Neural progenitor cell (in vitro differentiated cells): ENCODE measurements around the gene NEB. TPM values are rescaled to one million over a fixed set of nuclear protein-coding genes. Genes with fewer than 3 reads are reported as not detected.

Experiments
- DNase-seq: peaks from one replicate; pipeline ENCODE4 v3.0.0-alpha.2; 2016; ENCODE audit warnings: low spot score
- H2AFZ ChIP-seq: fragments of 200-600 bp; sonication (generic); replicated peaks from 2 replicates; pipeline ENCODE4 v1.6.1; 2016; ENCODE audit warnings: antibody characterized with exemption
- H3F3A ChIP-seq: fragments of 200-600 bp; sonication (generic); 2 replicates; pipeline ENCODE4 v1.6.1; 2016; ENCODE audit warnings: antibody characterized with exemption, low read depth
- H3K27ac ChIP-seq: fragments of 200-600 bp; sonication (generic); 2 replicates; pipeline ENCODE4 v1.5.1; 2016; ENCODE audit warnings: mild to moderate bottlenecking
- H3K27me3 ChIP-seq: fragments of 200-600 bp; sonication (generic); 2 replicates; pipeline ENCODE4 v1.6.1; 2016; ENCODE audit warnings: mild to moderate bottlenecking, moderate library complexity
- H3K36me3 ChIP-seq: fragments of 200-600 bp; sonication (generic); 2 replicates; pipeline ENCODE4 v1.5.1; 2016
- H3K4me1 ChIP-seq: fragments of 200-600 bp; sonication (generic); 2 replicates; pipeline ENCODE4 v1.6.1; 2016; ENCODE audit warnings: mixed run types
- H3K4me2 ChIP-seq: fragments of 200-600 bp; sonication (generic); 2 replicates; pipeline ENCODE4 v1.6.1; 2016
- H3K4me3 ChIP-seq: fragments of 200-600 bp; sonication (generic); 2 replicates; pipeline ENCODE4 v1.5.1; 2016
- H3K79me2 ChIP-seq: fragments of 200-600 bp; sonication (generic); 2 replicates; pipeline ENCODE4 v1.6.1; 2016; ENCODE audit warnings: low read depth
- H3K9ac ChIP-seq: fragments of 200-600 bp; sonication (generic); 2 replicates; pipeline ENCODE4 v1.6.1; 2016
- H3K9me3 ChIP-seq: fragments of 200-600 bp; sonication (generic); 2 replicates; pipeline ENCODE4 v1.5.1; 2016; ENCODE audit warnings: low read depth
- H4K20me1 ChIP-seq: fragments of 200-600 bp; sonication (generic); 2 replicates; pipeline ENCODE4 v1.6.1; 2016; ENCODE audit warnings: low read depth
- H3K27ac Mint-ChIP-seq: 3 replicates; pipeline ENCODE4 v1.8.0; 2021; ENCODE audit warnings: mixed read lengths
- H3K27me3 Mint-ChIP-seq: 2 replicates; pipeline ENCODE4 v1.8.0; 2022; ENCODE audit warnings: low read depth, mild to moderate bottlenecking, inconsistent platforms, moderate library complexity, mixed read lengths; ENCODE audit not compliant: insufficient read depth
- H3K36me3 Mint-ChIP-seq: 3 replicates; pipeline ENCODE4 v1.8.0; 2021; ENCODE audit warnings: mixed read lengths
- H3K4me1 Mint-ChIP-seq: 3 replicates; pipeline ENCODE4 v1.8.0; 2021; ENCODE audit warnings: mixed read lengths
- H3K4me3 Mint-ChIP-seq: 3 replicates; pipeline ENCODE4 v1.8.0; 2021; ENCODE audit warnings: mild to moderate bottlenecking, moderate library complexity, mixed read lengths
- H3K9me3 Mint-ChIP-seq: 3 replicates; pipeline ENCODE4 v1.8.0; 2020; ENCODE audit warnings: mixed read lengths
- CTCF ChIP-seq: fragments of 200-600 bp; sonication (generic); IDR thresholded peaks from 2 replicates; pipeline ENCODE4 v1.5.1; 2017; ENCODE audit warnings: antibody characterized with exemption, mild to moderate bottlenecking
- EZH2 ChIP-seq: fragments of 200-600 bp; sonication (generic); IDR thresholded peaks from 2 replicates; pipeline ENCODE4 v1.6.1; 2017; ENCODE audit warnings: antibody characterized with exemption, mild to moderate bottlenecking, moderate library complexity
- EZH2phosphoT487 ChIP-seq: fragments of 200-600 bp; sonication (generic); IDR thresholded peaks from 2 replicates; pipeline ENCODE4 v1.6.1; 2017; ENCODE audit warnings: antibody characterized with exemption
- total RNA-seq: library from RNA; depleted of rRNA; stranded (reverse); fragments of >200 nt; gene quantifications from 2 replicates; pipeline ENCODE4 v1.2.3, GENCODE V29; 2015; ENCODE audit warnings: low replicate concordance

Gene NEB
- total RNA-seq, 1 donor from 2014 or later, result 0.49 TPM

DNA sequence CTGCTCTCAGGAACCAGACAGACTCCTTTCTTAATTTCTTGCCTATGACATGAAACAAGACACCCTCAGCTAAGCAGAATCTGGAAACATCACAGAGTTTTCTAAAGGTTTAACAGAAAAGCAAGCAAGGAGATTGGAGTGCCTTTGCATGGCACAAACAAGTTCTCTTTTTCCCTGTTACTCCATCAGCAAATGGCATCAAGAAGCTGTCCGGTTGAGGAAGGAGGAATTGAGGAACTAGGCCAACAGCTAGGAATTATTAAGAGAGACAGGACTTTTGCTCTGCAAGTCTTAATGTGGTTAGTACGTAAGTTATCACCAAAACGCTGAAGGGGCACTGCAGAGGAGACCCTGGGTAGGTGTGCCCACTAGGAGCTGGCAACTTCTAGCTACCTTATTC lies 53.2 kb downstream of the NEB start:
- Histone ChIP-seq H2AFZ (peak overlapping the region; percentile 36), H3K4me2 (no peak overlapping the region), H3K4me1 (peaks cover 9% of the 10 kb centered on the region), H3F3A (no peaks in the 10 kb centered on the region), H3K9me3 (no peaks in the 10 kb centered on the region), H3K36me3 (no peaks in the 10 kb centered on the region), H3K4me3 (no peak overlapping the region), H3K27ac (no peak overlapping the region), H3K27me3 (no peaks in the 10 kb centered on the region), H4K20me1 (no peaks in the 10 kb centered on the region), H3K9ac (no peak overlapping the region), H3K79me2 (no peaks in the 10 kb centered on the region)
- no peak for DNase-seq
- TF ChIP-seq CTCF, result no peak
- no peak for TF ChIP-seq EZH2
- no peak for TF ChIP-seq EZH2phosphoT487
- Mint-ChIP-seq H3K36me3 (no peaks in the 10 kb centered on the region), H3K27ac (no peak overlapping the region), H3K4me1 (peaks cover 3% of the 10 kb centered on the region), H3K4me3 (no peak overlapping the region), H3K9me3 (no peaks in the 10 kb centered on the region), H3K27me3 (no peaks in the 10 kb centered on the region)

GRCh38 chr2:151679994-151680393 lies 54.3 kb downstream of the NEB start:
- no peaks in the 10 kb centered on the region for H4K20me1 ChIP-seq
- H3K36me3 Mint-ChIP-seq, result no peaks in the 10 kb centered on the region
- H3K9me3 ChIP-seq, result no peaks in the 10 kb centered on the region
- TF ChIP-seq EZH2 (no peak), CTCF (no peak), EZH2phosphoT487 (no peak)
- peaks cover 3% of the 10 kb centered on the region for H3K4me1 Mint-ChIP-seq
- no peak overlapping the region for H3K27ac ChIP-seq
- no peaks in the 10 kb centered on the region for H3K9me3 Mint-ChIP-seq
- H3F3A ChIP-seq, result no peaks in the 10 kb centered on the region
- no peak overlapping the region for H3K4me2 ChIP-seq
- H3K36me3 ChIP-seq, result no peaks in the 10 kb centered on the region
- H3K79me2 ChIP-seq, result no peaks in the 10 kb centered on the region
- H3K4me1 ChIP-seq, result peaks cover 9% of the 10 kb centered on the region
- H3K27me3 Mint-ChIP-seq, result no peaks in the 10 kb centered on the region
- no peak overlapping the region for H3K9ac ChIP-seq
- no peak overlapping the region for H3K4me3 Mint-ChIP-seq
- no peaks in the 10 kb centered on the region for H3K27me3 ChIP-seq
- no peak overlapping the region for H3K4me3 ChIP-seq
- DNase-seq, result no peak
- no peak overlapping the region for H2AFZ ChIP-seq
- H3K27ac Mint-ChIP-seq, result no peak overlapping the region

- no peak overlapping the region for H3K4me3 ChIP-seq
- no peaks in the 10 kb centered on the region for H4K20me1 ChIP-seq
- H3K9me3 ChIP-seq, result no peaks in the 10 kb centered on the region
- TF ChIP-seq CTCF, result no peak
- no peak for TF ChIP-seq EZH2
- no peak for TF ChIP-seq EZH2phosphoT487
- no peaks in the 10 kb centered on the region for H3F3A ChIP-seq
- peak overlapping the region; percentile 31 for H2AFZ ChIP-seq
- no peak for DNase-seq
- Mint-ChIP-seq H3K27me3 (no peaks in the 10 kb centered on the region), H3K9me3 (no peaks in the 10 kb centered on the region), H3K4me1 (peaks cover 3% of the 10 kb centered on the region), H3K4me3 (no peak overlapping the region), H3K27ac (no peak overlapping the region), H3K36me3 (no peaks in the 10 kb centered on the region)
- no peaks in the 10 kb centered on the region for H3K79me2 ChIP-seq
- H3K36me3 ChIP-seq, result no peaks in the 10 kb centered on the region
- H3K4me2 ChIP-seq, result no peak overlapping the region
- no peak overlapping the region for H3K9ac ChIP-seq
- no peak overlapping the region for H3K27ac ChIP-seq
- peaks cover 9% of the 10 kb centered on the region for H3K4me1 ChIP-seq
- H3K27me3 ChIP-seq, result no peaks in the 10 kb centered on the region
These were observed 55.4 kb downstream of the NEB start for GRCh38 chr2:151678849-151679248.
